NCI-H2227 (cell line): Measurements from ENCODE around the gene SNTB2.

Experiments used
- DNase-seq: peaks from one replicate; lab custom pipeline; 2025; ENCODE audit not compliant: unreplicated experiment; lab: John Stamatoyannopoulos, UW

Gene SNTB2

GRCh38 chr16:69179328-69180010 lies 7.5 kb upstream of the SNTB2 start:
- DNase-seq: peak; percentile 61

DNA sequence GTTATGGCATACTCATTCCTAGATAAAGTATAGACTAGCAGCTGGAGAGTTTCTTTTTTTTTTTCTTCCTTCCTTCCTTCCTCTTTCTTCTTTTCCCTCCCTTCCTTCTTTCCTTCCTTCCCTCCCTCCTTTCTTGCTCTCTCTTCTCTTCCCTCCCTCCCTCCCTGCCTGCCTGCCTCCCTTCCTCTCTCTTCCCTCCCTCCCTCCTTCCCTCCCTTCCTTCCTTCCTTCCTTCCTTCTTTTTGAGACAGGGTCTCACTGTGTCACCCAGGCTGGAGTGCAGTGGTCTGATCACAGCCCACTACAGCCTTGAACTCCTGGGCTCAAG lies 7.0 kb upstream of the SNTB2 start:
- no peak for DNase-seq

DNA sequence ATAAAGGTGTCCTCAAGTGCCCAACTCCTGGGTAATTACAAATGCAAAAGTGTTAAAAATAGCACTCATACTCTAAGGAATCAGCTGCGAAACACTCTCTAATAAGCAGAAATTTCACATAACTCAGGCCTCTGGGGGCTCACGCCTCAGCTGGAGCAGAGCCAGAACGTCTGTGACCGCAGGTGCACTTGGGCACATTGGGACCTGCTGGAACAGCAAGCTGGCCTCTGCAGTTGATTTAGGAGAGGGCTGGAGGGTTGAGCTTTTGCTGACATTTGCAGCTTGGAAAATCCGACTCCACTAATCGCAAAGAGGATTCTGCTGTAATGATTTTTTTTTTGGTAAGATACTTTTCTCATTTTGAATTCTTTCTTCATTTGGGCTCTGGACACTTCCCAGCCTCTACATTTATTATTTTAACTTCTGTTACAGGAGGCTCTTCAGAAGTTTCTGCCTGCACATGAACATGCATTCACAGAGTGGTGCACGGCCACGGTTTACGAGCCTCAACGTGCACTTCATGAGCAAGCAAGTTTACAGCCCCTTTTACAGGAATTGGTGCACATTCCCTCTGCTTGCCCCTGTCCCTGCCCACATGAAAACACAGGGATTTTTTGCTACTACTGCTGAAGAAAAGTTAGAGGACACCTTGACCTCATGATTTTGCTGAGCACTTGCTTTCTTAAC lies 4.1 kb upstream of the SNTB2 start:
- peak; percentile 31 for DNase-seq

GRCh38 chr16:69187446-69188235 lies 677 bp downstream of the SNTB2 start:
- DNase-seq: peak; percentile 50

GRCh38 chr16:69188236-69188549 lies 1.2 kb downstream of the SNTB2 start:
- no peak for DNase-seq

DNA sequence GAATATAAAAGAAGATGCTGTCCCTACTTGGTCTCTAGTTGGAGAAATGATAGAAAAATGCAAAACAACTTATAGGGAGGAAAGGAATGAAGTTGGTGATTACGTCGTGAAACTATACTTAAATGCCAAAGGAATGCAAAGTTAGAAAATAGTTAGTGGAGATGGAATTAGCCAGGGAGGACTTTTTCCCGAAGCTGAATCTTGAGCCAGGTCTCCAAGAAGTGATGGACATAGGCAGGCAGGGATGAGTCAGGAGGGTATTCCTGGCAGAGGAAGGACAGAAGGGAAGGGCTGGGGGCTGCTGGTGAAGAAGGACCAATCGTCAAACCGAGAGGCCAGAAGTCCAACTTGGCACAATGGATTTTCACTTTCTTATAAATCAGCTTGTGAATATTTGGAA lies 1.8 kb downstream of the SNTB2 start:
- no peak for DNase-seq

GRCh38 chr16:69190046-69190588 lies 3.2 kb downstream of the SNTB2 start:
- DNase-seq: no peak

DNA sequence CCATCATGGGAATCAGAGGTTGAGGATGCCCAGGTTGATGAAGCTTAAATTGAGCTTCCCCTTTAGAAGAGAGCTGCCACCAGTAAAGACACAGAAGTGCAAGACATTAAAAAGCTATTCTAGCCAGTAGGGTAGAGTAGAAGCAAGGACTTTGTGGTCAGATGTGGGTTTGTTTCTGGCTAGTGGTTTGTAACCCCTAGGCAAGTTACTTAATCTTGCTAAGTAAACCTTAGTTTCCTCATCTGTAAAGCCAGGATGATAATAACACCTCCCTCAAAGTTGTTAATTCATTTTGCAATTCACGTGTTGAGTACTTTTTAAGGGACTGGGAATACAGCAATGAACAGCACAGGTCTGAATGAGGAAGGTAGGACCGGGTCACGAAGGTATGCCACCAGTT lies 3.6 kb downstream of the SNTB2 start:
- DNase-seq: no peak

DNA sequence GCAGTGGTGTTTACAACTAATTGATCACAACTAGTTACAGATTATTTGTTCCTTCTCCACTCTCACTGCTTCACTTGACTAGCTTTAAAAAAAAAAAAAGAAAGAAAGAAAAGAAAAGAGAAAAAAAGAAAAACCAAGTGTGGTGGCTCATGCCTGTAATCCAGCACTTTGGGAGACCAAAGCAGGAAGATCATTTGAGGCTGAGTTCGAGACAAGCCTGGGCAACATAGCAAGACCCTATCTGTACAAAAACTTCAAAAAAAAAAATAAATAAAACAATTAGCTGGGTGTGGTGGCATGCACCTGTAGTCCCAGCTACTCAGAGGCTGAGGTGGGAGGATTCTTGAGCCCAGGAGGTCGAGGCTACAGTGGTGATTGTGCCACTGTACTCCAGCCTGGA lies 4.2 kb downstream of the SNTB2 start:
- DNase-seq: no peak

- DNase-seq: no peak
Measured at GRCh38 chr16:69193855-69194254, 6.9 kb downstream of the SNTB2 start.

DNA sequence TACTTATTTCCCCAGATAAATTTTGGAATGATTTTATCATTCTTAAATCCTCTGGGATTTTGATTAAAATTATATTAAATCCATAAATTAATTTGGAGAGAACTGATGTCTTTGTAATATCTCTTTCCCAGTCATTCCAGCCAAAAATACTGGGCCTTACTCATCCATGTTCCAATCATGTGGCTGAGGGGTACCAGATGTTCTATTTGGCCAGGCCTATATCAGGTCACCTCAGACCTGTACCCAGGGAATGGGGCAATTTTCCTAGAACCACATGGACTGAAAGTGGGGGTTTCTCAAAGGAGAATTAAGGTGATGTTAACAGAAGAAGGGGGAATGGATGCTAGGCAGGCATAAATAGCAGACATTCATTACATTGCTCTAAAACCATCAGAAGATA lies 7.5 kb downstream of the SNTB2 start:
- DNase-seq: no peak

DNA sequence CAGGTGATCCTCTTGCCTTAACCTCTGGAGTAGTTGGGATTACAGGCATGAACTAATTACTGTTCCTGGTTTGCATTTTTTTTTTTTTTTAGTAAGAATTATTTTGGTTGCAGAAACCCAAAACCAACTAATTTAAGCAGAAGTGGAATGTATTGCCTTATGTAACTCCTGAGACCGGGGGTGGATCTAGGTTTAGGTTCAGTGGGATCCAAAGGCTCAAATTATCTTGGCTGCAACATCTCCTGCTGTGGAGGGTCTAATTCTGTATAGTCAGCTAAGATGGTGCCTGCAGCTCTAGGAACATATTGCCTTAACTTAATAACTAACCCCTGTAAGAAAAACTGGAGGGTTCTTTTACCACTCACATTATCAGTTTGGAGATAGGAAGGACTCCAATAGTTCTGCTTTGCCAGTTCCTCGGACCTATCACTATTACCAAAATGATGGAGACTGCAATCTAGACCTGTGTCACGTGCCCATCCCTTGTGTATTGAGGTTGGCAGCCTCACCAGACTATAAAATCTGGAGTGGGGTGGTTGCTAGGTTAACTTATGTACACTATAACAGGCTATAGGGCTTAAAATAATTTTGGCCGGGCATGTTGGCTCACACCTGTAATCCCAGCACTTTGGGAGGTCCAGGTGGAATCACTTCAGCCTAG lies 8.5 kb downstream of the SNTB2 start:
- DNase-seq: no peak

- DNase-seq: no peak
Measured at GRCh38 chr16:69197573-69197972, 10.6 kb downstream of the SNTB2 start.

DNA sequence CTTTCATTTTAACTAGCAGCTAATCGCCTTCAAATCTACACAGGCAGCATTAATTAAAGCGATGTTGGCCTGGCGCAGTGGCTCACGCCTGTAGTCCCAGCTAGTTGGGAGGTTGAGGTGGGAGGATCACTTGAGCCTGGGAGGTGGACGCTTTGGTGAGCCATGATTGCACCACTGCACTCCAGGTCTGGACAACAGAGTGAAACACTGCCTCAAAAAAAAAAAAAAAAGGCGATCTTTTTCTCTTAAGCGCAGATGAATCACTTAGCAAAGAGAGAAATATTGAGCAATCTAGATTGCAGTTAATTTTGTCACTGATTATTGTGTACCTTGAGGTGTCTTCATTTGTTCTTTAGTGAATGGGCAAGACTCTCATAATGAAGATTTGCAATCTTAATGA lies 12.4 kb downstream of the SNTB2 start:
- no peak for DNase-seq

DNA sequence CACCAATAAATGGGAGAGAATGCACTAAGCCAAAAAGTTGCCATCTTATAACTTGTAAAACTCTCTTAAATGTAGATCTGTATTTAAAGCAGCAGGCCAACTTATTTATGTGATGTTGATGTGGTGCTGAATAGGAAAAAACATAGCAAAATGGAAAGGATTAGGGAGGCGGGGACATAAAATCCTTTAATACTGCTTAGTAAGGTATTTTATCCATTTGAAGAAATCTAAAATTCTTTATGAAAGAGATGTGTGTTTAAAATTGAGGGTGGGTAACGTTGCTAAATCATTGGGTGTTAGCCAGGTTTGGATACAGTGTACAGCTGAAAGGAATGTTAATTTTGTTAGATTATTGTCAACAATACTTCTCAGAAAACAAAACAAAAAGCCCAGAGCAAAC lies 14.3 kb downstream of the SNTB2 start:
- no peak for DNase-seq

GRCh38 chr16:69201787-69202186 lies 14.8 kb downstream of the SNTB2 start:
- DNase-seq: no peak

GRCh38 chr16:69204172-69204571 lies 17.2 kb downstream of the SNTB2 start:
- DNase-seq: no peak

DNA sequence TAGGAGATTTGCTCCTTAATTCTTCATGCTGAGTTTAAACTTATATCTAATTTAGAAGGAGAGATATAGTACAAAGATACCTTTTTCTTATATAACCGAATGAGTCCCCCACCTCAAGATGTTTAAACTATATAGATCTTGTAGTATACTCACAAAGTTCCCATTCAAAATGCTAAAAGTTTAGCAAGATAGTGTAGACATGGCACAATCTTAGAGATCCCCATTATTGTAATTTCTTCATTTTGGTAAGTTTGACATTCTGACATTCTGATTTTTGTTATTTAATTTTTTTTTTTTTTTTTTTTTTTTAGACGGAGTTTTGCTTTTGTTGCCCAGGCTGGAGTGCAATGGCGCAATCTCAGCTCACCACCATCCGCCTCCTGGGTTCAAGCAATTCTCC lies 22.8 kb downstream of the SNTB2 start:
- DNase-seq: no peak

DNA sequence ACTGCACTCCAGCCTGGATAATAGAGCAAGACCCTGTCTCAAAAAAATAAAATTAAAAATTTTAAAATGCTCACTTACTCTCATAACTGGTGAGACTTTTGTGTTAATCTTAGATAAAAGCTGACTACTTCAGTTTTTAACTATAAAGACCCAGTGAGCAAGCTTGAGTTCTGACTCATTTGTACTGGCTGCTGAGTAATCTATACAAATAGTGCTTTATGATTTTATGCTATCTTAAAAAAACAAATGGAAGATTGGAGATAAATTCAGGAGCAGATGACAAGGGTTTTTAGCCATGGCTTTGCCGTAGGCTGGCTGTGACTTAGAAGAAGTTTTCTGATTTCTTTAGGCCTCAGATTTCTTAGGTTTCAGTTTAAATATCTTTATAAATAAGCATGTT lies 30.5 kb downstream of the SNTB2 start:
- DNase-seq: no peak

- DNase-seq: no peak
Measured at GRCh38 chr16:69219279-69219678, 32.3 kb downstream of the SNTB2 start.

DNA sequence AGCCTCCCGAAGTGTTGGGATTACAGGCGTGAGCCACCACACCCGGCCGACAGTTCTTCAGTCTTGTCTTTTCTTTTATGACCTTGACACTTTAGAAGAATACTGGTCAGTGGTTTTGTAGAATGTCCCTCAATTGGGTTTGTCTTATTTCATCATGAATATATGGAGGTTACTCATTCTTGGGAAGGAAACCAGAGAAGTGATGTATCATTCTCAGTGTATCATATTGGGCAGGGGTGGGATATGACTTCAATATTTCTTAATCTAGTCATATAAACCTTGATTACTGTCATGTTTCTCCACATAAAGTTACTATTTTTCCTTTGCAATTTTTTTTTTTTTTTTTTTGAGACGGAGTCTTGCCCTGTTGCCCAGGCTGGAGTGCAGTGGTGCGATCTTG lies 36.9 kb downstream of the SNTB2 start:
- no peak for DNase-seq

DNA sequence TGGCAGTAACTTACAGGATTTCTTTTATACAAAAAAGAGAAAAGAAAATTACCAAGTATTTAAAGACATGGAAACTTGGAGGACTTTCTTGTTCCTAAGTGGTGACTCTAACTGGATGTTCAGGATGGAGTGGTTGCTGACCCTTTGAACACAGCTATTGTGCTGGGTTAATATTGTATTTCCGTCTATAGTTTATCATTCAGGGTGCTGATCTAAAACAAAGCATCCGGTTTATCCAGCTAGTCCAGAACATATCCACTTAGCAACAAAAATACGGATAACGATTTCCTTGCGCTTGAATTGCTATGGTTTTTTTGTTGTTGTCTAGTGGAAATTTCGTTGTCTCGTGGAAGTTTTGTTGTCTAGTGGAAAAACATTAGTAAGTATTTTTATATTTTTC lies 38.2 kb downstream of the SNTB2 start:
- DNase-seq: no peak
